Activated CD4-positive, CD25-positive, alpha-beta regulatory T cell treated with anti-CD3 and anti-CD28 coated beads, Interleukin-2, amount 50 U/mL, for 72 hours (primary cell): ENCODE data around the gene NEDD4L.

ENCODE experiments used
- DNase-seq: peaks from one replicate; pipeline ENCODE4 v3.0.0; 2021

The NEDD4L gene

DNA sequence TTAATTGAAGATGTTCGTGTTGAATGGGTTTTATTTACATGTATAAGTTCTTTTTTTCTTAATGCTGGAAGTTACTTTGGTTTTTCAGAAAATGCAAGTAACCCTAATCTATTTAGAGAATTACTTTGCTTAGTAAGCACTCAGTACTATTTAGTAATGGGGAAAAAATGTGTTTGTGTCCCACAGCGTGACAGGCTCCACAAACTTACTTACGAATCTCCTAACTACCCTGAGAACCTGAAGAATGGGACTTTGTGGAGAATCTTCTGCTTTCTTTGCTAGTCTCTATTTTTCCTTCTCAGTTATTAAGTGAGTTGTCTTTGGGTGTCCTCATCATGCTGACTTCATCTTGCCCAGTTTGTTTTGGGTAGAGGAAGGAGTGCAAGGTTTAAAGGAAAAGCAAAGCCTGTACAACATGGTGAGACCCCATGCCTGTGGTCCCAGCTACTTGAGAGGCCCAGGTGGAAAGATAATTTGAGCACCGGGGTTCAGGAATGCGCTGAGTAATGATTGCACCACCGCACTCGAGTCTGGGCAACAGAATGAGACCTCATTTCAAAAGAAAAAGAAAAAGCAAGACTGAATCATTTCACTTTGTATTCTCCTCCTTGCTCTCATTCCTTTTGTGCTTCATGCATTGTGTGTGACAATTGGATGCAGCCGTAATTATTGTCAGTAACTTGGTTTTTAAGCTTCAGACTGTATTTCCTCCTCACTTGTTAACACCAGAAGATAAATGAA, 10.2 kb downstream of the NEDD4L start:
- no peak for DNase-seq

DNA sequence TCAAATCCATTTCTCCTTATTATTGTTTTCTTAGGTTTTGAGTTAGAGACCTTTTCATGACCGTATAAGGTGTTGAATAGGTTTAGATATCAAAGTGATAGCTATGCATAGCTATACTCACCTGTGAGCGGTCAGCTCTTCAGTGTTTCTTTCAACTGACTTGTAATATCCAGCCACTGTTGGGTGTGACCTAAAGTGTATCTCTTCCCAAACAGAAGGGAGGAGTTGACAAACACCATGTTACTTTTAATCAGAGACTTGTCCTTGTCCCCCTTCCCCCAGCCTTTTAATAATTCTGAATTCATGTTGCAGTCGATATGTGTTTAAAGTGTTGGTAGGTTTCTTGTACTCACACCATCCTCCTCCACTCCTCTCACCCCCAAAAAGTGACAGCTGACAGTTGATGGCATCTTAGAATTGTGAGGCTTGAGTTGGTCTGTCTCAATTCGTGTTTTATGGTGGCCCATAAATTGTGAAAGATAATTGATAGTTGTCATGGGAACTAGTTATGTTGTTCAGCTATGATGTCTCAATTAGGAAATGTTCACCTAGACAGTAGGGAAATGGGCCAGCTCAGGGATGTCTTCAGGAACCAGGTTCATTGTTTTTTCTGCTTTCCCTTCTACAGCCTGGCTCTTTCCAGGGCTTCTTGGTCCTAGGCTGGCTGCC, 12.0 kb downstream of the NEDD4L start:
- DNase-seq, result no peak

- DNase-seq, result no peak
These were observed 12.8 kb downstream of the NEDD4L start for GRCh38 chr18:58056852-58057251.

- no peak for DNase-seq
These were observed 13.4 kb downstream of the NEDD4L start for GRCh38 chr18:58057291-58057965.

GRCh38 chr18:58058720-58059119, 14.7 kb downstream of the NEDD4L start:
- DNase-seq, result no peak

GRCh38 chr18:58060254-58060653, 16.2 kb downstream of the NEDD4L start:
- DNase-seq, result no peak

GRCh38 chr18:58061349-58061748, 17.3 kb downstream of the NEDD4L start:
- no peak for DNase-seq

DNA sequence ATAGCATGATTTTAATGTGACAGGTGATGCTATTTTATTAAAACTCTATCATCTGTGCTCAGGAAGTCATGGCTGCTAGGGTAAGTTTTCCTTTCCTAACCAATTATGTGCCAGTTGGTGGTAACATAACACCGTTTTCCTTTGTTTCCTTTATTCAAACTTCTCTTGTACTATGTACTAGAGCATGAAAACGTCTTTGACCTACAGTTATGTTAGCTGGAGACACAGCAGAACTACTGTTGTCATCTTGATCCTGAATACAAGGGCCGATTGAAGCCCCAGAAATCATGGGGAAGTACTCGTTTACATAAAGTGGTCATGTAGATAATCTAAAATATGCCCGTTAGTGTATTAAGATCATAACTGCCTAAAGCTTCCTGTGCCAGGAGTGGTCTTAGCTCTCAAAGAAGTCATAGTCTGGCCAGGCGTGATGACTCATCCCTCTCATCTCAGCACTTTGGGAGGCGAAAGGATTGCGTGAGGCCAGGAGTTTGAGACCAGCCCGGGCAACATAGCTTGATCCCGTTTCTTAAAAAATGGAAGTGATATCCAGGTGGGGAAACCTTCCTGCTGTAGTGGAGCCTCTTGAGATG, 20.5 kb downstream of the NEDD4L start:
- no peak for DNase-seq

- DNase-seq, result no peak
These were observed 21.9 kb downstream of the NEDD4L start for GRCh38 chr18:58065956-58066355.

DNA sequence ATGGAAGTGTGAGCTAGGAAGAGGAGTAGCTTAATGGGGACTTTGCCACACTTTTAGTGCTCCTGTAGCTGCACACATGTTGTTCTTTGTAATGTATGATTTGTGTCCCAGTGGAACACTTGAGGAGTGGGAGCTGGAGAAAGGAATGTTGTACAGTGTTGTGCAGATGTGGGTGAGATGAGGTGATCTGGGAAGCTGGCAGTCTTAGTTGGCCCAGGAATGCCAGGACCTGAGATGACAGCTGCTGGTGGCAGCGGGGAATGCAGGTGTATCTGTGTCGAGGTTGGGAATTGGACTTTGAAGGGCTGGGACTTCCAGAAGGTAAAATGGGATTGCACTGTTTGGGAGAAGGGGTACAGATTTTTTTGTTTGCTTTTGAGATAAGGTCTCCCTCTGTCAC, 23.6 kb downstream of the NEDD4L start:
- DNase-seq, result no peak

- DNase-seq, result no peak
These were observed 25.1 kb downstream of the NEDD4L start for GRCh38 chr18:58069099-58069498.

DNA sequence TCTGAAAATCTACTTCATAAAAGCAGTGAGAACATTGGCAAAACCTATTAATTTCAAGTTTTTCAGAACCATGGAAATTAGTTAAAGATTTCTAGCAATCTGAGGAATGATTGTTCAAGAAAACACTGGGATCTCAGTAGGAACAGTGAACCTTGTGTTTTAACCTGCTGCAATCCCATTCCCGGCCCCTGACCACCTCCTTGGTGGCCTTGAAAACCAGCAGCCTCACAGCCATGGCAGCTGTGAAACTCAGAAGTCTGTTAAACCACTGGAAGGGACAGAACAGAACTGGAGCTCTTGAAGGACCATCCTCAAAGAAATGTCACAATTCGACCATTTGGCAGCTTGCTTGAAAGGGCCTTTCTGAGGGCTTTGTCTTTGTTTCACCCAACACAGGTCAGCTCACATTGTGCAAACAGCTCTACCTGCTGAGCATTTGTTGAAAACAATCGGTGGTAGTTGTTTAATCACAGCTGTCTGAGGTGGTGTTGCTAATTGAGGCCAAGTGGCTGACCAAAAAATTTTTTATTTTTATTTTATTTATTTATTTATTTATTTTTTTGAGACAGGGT, 25.8 kb downstream of the NEDD4L start:
- no peak for DNase-seq

DNA sequence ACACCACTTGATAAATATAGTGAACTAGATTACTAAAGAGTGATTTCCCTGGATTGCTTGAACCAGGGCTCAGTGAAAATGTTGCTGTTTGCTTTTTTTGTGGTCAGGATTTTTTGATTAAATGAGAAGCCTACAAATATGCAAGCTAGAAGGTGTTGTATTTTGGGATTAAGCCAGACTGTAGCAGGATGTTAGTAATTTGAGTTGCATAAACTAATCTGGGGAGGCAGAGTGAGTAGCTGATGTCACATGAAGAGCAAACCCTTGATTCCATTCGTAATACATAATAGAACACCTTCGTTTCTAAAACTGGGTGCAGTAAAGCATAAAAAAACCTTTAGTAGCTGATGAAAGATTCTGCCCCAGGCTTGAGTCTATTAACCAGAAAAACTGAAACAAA, 32.0 kb downstream of the NEDD4L start:
- DNase-seq, result no peak

- no peak for DNase-seq
These were observed 33.3 kb downstream of the NEDD4L start for GRCh38 chr18:58077329-58077728.

DNA sequence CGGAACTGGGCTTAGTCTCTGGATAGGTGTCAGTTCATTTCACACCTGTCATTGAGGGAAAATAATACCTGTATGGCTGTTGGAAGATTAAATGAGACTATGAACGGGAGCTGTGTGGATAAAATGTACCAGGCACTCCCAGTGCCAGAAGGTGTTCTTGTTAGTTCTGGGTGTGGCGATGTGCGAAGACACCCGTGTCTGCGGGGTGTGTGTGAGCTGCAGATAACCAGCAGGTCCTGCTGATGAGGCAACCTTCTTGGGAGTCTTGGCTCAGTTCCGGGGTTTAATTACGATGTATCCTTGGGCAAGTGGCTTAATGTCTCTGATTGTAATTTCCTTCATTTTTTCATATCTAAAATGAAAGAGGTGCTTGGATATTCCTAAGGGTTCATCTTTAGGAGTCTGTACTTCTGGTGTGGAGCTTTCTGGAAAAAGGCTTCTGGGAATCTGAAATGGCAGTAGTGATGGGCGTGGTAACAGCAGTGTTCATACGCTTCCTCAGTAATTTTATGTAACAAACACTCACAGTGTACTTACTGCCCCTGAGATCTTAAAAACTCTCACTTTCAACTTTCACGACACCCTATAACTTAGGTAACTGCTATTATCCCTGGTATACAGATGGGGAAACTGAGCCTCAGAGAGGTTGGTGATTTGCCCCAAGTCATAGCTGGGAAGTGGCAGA, 35.0 kb downstream of the NEDD4L start:
- DNase-seq, result no peak

DNA sequence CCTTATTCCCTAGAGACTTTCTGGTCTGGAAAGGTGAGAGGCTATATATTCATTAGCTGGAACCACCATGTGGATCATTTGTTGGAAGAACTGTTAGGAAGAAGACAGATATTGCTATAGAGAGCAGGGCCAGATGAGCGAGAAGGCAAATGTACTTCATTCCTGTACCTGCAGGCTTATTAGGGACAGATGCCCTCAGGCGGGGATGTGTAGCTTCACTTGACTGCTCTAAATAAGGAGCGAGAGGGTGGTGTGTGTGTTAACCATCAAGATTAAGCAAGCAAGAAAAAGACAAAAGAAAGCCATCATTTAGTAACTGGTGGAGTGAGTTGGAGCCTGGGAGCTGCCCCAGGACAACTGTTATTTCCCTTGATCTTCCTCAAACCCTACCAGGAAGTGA, 36.4 kb downstream of the NEDD4L start:
- DNase-seq, result no peak

DNA sequence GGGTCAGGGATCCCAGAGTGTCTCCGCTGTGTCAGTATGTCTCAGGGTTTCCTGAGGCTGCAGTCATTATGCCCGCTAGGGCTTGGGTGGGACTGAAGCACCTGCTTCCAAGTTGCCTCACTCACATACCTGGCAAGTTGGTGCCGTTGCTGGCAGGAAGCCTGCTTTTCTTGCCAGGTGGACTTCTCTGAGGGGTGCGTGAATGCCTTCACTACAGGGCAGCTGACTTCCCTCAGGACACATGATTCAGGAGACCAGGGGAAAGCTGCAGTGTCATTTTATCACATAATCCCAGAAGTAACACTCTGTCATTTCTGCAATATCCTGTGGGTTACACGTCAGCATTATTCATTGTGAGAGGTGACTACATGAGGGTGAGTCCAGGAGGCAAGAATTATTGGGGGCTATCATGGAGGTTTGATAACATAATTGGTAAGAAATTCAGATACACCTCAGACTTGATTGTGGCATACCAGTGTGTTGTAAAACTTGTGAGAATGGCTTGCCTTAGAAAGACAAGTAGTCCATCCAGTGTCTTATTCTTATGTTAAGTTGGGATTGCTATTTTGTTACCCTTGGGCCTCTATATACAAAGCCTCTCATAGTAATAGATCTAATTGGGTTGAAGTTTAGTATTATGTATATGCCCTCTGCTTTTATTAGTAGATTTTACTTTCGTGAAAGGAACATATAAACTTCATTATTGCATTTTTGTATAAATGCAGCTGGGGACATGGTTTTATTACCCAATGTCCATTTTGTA, 44.1 kb downstream of the NEDD4L start:
- DNase-seq, result no peak

DNA sequence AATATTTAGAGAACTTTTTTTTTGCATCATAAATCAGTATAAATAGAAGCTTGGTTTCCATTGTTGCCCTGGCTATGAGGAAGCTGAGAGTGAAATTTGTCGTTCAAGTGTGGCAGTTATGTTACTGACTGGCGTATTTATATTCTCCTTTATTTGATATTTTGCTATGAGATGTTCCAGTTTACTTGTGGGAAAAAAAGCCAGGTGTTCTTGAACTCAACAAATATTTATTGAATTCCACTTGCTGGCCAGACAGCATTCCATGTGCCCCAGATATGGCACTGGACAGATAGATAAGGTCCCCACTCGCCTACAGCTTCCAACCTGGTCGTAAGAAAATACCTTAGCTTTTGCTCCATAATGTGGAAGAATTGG, 44.7 kb downstream of the NEDD4L start:
- no peak for DNase-seq

GRCh38 chr18:58091099-58091611, 47.1 kb downstream of the NEDD4L start:
- DNase-seq, result no peak

- no peak for DNase-seq
These were observed 49.3 kb downstream of the NEDD4L start for GRCh38 chr18:58093311-58093803.

DNA sequence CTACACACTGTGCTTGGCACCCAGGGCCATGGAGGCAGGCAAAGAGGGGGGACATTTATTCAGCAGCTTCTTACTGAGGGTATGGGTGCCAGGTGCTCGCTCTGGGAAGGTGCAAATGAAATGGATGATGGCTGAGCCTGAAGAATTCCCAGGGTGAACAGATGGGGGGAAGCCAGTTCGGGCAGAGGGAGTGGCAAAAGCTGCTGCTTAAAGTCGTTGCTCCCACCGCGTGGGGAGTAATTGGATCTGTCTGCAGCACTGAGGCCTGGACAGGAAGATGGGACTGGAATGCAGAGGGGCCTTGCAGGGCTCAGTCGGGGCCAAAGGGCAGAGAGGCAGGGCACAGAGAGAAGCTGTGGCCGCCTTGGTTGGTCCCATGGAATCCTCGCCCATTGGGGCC, 51.2 kb downstream of the NEDD4L start:
- no peak for DNase-seq

DNA sequence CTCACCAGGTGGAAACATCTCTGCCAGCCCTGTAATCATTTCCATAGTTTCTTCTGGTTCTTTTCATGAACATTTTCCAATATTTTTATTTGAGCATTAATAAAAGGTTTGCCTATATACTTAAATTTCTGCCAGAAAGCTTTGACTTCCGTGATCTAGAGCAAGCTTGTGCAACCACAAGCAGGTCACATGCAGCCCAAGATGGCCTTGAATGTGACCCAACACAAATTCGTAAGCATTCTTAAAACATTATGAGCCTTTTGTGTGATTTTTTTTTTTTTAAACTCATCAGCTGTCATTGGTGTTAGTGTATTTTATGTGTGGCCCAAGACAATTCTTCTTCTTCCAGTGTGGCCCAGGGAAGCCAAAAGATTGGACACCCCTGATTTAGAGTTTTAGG, 51.6 kb downstream of the NEDD4L start:
- no peak for DNase-seq
